IMR-90 (cell line): ENCODE data around the gene PAQR5.

ENCODE experiments used
- CEBPB ChIP-seq: IDR thresholded peaks from 2 replicates; pipeline ENCODE4 v1.6.1; 2012; ENCODE audit warnings: low read depth, low read length, improper control_type of control experiment
- CHD1 ChIP-seq: IDR thresholded peaks from 2 replicates; pipeline ENCODE4 v1.6.1; 2012; ENCODE audit warnings: low read depth, low read length, improper control_type of control experiment
- MAZ ChIP-seq: IDR thresholded peaks from 2 replicates; pipeline ENCODE4 v1.6.1; 2012; ENCODE audit warnings: low read depth, mild to moderate bottlenecking, low read length, improper control_type of control experiment, moderate library complexity, borderline replicate concordance
- MXI1 ChIP-seq: IDR thresholded peaks from 2 replicates; pipeline ENCODE4 v1.6.1; 2012; ENCODE audit warnings: low read depth, mild to moderate bottlenecking, low read length, moderate library complexity, borderline replicate concordance
- POLR2A ChIP-seq: IDR thresholded peaks from 2 replicates; pipeline ENCODE4 v1.6.1; 2012; ENCODE audit warnings: mild to moderate bottlenecking, low read depth, low read length
- TF ChIP-seq, protein P1 (sequence below): fragments of 150-350 bp; IDR thresholded peaks from 2 replicates; pipeline ENCODE4 v1.6.1; 2016; ENCODE audit warnings: low read depth, mild to moderate bottlenecking, low read length, moderate library complexity, borderline replicate concordance
- TF ChIP-seq, protein P2 (sequence below): conservative IDR thresholded peaks from 2 replicates; pipeline ENCODE4 v1.5.1; 2012; ENCODE audit warnings: mild to moderate bottlenecking, low read depth, low read length, improper control_type of control experiment

DNA sequence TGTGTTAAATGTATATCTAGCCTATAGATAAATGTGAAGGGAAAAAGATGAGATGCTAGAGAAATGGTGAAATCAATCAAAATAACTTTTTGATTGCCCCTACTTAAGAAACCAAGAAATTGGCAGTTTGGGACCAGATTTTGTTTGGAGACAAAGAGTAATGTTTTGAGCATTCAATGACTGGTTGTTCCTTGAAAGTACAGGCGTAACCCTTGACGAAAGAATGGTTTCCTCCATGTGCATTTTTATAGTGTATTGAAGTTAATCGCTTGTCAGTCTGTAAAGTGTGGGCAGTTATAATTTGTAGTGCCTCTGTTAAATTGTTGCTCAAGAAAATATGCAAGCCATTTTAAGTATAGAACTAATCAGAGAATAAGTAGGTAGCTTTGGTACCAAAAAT, 116.7 kb downstream of the PAQR5 start:
- no peak for TF ChIP-seq POLR2A
- TF ChIP-seq, protein P1, sequence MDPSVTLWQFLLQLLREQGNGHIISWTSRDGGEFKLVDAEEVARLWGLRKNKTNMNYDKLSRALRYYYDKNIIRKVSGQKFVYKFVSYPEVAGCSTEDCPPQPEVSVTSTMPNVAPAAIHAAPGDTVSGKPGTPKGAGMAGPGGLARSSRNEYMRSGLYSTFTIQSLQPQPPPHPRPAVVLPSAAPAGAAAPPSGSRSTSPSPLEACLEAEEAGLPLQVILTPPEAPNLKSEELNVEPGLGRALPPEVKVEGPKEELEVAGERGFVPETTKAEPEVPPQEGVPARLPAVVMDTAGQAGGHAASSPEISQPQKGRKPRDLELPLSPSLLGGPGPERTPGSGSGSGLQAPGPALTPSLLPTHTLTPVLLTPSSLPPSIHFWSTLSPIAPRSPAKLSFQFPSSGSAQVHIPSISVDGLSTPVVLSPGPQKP, result no peak
- no peak for TF ChIP-seq CHD1
- TF ChIP-seq MAZ, result no peak
- TF ChIP-seq MXI1, result no peak
- TF ChIP-seq, protein P2, sequence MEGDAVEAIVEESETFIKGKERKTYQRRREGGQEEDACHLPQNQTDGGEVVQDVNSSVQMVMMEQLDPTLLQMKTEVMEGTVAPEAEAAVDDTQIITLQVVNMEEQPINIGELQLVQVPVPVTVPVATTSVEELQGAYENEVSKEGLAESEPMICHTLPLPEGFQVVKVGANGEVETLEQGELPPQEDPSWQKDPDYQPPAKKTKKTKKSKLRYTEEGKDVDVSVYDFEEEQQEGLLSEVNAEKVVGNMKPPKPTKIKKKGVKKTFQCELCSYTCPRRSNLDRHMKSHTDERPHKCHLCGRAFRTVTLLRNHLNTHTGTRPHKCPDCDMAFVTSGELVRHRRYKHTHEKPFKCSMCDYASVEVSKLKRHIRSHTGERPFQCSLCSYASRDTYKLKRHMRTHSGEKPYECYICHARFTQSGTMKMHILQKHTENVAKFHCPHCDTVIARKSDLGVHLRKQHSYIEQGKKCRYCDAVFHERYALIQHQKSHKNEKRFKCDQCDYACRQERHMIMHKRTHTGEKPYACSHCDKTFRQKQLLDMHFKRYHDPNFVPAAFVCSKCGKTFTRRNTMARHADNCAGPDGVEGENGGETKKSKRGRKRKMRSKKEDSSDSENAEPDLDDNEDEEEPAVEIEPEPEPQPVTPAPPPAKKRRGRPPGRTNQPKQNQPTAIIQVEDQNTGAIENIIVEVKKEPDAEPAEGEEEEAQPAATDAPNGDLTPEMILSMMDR, result no peak
- no peak for TF ChIP-seq CEBPB
